T47D (cell line): ENCODE measurements around the gene EPB41L1.

Source experiments
- DNase-seq, 2 experiments: peaks; one replicate each; pipeline versions ENCODE4 v3.0.0 to v3.0.0-alpha.2; 2011 to 2012; ENCODE audit warnings: low read depth in 1 of 2, low spot score in 1 of 2
- JUND ChIP-seq: IDR thresholded peaks from 2 replicates; pipeline ENCODE4 v1.6.1; 2012; ENCODE audit warnings: low read depth
- in situ Hi-C: cut with HindIII; loops from 2 replicates; pipeline ENCODE4 v1.10.0; 2016; ENCODE audit warnings: low sequenced_read_pairs, low pct_unique_long_range_greater_than_20kb

EPB41L1 gene

DNA sequence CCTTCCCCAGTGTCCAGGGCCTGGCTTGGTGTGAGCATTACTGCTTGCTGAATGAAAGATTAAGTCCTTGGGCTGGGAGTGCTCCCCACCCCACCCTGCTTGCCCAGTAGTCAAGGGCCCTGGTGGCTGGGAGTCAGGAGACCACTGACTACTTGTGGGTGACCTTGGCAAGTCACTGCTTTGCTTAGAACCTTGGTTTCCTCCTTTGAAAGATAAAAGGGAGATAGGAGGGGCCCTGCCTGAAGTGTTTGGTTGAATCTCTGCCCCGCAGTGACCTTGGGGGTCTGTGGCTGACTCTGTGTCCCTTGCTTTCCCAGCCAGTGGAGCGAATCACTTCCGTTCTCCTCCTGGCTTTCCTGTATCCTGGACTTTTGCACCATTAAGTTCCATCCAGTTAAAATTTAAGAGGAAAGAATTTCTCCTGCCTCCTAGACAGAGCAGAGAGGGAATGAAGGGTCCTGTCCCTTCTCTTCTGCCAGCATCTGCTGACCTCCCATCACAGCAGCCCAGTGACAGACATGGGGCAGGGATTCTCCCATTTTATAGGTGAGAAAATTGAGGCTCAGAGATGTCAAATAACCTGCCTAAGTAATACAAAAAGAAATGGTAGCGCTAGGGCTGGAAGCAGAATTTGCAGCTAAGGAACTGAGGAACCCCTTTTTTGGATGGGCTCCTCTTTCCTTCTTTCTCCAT lies 3.5 kb upstream of the EPB41L1 start:
- in situ Hi-C loops: no loop called here
- no peak for DNase-seq
- no peak for TF ChIP-seq JUND

DNA sequence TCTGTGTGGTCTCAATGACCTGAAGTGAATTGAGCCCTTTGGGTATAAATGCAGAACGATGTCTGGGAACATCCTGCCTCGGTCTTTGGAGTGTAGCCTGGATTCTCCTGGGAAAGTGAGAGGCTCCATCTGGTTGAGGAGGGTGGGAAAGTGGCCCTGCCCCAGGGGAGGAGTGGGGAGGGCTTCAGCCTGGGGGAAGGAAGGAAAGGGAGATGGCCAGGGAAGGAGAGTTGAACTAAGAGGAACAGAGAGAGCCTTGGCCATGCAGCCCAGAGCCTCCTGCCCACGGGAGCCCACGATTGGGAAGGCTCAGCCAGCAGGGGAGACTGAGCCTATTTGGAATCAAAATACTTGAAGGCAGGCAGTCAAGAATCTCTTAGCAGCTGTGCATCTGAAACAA lies 2.3 kb upstream of the EPB41L1 start:
- no peak for TF ChIP-seq JUND
- in situ Hi-C loops: no loop called here
- DNase-seq: no peak

DNA sequence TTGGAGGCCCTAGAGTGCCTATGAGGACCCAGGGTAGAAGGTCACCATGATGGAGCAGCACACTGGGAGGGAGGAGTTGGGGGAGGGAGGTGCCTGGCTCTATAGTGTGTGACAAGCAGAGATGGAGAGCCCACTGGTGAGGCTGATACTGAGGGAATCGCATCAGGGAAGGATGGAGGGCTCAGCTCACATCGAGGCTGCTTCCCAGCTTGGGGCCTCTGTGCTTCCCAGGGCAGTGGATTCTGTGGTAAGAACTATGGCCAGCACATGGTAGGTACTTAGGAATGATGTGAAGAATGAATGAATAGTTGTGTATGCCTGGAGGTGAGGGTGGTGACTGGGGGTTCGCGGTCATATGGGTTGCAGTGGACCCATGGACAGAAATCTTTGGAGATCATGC lies 1.3 kb upstream of the EPB41L1 start:
- in situ Hi-C loops: no loop called here
- no peak for DNase-seq
- no peak for TF ChIP-seq JUND

DNA sequence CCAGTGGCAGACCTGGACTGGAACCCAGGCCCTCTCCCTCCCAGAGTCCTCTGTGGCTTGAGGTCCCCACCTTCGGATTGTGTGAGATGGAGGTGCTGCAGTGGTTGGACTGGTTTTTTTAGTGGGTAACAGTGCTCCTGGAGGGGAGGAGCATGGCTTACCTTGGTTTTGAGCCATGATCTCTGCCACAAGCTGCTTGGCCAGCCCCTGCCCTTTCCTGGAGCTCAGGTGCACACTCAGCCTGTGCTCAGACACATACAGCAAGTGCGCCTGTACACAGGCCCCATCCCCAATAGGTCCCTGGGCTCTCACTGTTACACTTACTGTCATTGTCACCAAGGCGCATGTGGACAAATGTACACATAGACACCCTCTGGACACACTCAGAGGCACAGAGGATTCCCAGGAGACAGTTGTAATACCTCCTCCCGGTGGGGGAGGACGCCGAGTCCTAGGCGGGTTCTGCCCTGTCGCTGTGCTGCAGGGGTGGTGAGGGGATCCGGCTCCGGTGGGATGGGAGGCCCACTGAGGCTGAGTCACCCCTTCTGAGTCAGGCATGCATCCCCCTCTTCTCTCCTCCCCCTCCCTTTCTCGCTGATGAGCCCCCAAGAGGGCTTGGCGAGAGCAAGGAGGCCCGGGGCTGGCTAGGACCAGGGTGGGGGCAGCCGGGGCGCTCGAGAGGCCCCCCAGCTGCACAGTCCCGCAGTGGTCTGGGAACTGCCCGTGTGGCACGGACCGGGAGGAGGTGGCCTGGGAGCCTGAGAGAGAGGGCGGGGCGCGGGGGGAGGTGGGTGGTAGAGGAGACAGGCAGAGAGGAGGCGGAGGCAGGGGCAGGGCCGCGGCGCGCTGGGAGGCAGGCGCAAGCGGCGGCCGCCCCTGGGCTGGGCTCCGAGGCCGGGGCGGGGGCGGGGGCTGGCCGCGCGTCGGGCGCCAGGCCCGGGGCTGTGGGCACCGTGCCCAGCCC lies 522 bp upstream of the EPB41L1 start:
- DNase-seq: peak; percentile 90 to 92
- in situ Hi-C loops: no loop called here
- no peak for TF ChIP-seq JUND

DNA sequence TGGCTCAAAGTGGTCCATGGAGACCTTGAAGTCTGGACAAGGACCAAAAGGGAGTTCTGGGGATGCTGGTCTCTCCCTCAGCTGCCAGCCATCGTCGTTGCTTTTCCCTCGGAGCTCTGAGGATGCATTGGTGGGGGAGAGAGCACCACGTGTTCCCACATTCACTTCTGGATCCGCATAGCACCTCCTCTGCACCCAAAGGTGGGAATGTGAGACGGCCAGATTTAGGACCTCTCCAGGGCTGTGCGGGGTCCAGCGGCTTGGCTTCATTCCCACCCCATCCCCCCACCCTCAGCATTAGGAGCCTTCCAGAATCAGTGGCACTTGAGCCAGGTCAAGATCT lies 1.1 kb downstream of the EPB41L1 start:
- TF ChIP-seq JUND: no peak
- in situ Hi-C loops: no loop called here
- no peak for DNase-seq

DNA sequence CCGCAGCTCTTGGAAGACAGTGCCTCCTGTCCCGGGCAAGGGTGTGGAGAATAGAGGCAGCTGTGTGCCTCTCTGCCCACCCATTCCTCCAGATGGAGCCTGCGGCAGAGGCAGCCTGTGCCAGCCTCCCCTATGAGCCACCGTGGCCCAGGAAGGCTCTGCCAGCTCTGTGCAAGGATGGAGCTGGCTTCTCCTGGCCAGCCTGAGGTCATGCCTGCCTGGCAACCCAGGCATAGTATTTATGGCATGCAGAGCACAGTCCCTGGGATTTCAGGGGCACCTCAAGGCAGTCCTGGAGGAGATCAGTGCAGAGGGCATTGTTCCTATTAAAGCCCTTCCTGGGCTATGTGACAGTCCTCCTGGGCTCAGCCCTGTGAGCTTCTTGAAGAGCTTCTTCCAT lies 1.5 kb downstream of the EPB41L1 start:
- TF ChIP-seq JUND: no peak
- in situ Hi-C loops: no loop called here
- DNase-seq: no peak

DNA sequence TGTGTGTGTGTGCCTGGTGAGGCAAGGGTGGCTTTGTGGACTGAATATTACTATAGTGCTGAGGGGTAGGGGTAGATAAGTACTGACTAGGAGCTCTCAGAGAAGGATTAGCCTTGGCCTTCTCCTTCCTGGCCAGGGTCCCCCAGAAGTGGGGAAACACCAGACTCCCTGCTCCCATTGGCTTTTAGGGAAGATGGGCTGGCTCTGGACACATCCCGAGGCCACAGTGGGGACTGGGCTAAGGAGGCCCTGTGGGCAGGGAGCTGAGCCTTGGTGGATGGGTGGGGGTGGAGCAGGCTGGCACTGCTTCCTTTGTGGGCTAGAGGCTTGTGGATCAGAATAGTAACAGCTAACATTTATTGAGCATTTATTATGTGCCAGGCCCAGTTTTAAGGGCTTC lies 3.1 kb downstream of the EPB41L1 start:
- no peak for TF ChIP-seq JUND
- DNase-seq: no peak
- in situ Hi-C loops: no loop called here

DNA sequence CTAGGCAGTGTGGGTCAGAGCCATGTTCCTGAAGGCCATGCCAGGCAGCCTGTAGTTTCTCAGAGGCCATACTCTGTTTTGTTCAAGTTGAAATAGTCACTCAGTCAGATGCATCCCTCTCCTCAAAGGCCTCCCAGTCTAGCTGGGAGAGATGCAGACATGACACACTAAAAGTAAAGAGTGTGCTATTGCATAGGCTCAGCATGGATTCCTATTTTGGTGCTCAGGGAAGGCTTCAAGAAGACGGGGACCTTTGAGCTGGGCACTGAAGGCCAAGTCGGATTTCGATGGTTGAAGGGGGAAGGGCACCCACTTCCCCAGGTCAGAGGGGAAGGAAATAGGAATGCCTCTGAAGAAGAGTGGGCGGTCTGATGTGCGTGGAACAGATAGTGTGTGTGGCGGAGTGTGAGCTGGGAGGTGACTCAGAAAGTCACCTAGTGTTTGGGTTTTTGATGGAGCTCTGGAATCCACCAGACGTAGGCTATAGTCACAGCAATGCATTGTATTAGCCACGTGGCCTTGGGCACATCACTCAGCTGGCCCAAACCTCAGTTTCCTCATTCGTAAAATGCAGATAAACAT lies 3.7 kb downstream of the EPB41L1 start:
- TF ChIP-seq JUND: no peak
- in situ Hi-C loops: no loop called here
- DNase-seq: no peak

DNA sequence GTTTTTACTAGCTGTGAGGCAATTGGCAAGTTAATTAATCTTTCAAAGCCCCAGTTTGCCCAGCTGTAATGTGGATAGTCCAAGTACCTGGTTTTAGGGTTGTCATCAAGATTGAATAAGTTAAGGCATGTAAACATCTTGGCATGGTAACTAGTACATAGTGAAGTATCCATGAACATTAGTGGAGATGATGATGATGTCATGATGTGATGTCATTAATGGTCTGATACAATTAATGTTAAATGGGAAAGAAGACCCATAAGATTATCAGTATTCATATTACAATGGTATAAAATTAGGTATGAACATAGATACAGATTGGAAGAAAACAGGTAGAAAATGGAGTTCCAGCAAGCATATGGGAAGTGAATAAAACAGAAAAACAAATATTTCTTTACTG lies 5.3 kb downstream of the EPB41L1 start:
- in situ Hi-C loops: no loop called here
- no peak for DNase-seq
- no peak for TF ChIP-seq JUND

DNA sequence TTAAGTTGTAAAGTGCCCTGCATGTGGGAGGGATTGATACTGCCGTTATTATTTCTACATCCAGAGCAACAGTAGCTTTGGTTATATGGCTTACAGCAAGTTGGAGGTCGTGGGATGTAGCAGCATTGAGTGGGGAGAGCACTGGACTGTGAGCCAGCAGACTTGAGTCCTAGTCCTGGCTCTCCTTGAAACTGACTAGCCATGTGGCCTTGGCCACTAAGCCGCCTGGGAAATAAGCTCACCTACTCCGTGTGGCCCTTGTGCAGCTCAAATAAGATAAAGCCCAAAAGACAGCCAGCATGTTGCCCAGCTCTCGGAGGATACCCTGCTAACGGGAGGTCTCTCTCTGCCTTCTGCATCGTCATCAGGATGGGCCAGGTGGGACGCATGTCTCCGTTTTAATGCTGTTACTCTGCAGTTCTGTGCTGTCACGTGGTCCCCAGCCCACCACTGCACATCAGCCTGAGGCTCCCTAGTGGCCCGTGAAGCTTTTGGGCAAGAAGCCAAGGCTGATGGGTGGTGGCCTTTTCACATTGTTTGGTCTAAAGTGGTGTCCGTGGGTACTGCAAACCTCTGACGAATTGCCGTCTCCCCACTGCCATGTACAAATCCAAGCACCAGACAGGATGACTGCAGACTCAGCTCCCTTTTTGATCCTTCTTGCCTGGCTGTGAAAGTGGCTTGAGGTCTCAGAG lies 7.9 kb downstream of the EPB41L1 start:
- in situ Hi-C loops: no loop called here
- no peak for TF ChIP-seq JUND
- no peak for DNase-seq

DNA sequence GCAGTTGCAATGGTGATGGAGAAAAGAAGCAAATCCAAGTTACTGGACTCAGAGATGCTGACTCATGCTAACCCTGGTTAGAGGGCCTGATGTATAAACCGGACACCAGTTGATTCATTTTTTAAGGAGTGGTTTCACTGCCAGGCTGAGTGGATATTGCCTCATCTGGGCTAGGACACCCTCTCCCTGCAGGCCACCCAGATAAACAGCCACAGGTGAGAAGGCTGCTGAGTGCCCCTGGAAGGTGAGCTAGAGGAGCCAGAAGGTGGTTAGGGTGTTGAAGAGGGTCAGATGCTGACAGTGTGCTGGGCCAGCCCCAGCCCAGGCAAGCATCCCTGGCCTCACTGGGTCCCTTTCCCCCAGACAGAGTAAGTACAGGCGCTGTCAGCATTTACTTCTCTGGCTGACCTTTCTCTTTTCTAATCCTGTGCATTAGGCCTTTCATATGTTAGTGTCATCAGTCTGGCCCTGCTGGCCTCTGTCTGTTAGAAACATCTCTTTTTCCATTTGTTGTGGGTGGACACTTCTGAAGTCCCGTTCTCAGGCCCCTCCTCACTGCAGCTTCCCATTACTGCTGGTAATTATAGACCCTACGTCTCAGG lies 13.5 kb downstream of the EPB41L1 start:
- TF ChIP-seq JUND: no peak
- no peak for DNase-seq
- in situ Hi-C loops: no loop called here

DNA sequence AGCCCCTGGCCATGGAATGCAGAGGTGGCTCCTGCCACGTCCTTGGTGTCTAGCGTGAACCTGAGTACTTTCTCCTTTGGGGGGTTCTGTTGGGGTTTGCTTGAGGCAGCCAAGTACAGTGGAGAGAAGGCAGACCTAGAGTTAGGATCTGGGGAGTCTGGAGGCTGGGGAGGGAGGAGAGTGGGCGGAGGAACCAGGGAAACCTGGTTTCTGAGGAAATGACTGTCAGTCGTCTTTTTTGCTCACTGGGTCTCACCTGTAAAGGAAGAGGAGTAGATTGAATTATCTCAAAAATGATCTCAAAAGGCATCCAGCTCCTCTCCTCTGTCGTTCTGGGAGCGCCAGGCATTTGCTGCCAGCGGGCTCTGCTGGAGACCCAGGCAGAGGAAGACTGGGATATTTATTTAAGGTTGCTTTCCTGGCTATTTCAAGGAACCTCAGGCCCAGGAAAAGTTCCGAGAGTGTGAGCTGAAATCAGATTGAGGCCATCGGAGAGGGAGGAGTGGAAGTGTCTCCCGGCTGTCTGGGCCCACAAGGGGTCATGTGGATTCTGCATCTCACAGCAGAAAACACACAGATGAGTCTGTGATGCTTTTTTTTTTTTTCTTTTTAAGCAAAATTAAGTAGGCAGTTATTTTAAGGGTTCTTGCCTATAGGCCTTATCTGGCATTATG lies 16.1 kb downstream of the EPB41L1 start:
- in situ Hi-C loops: no loop called here
- no peak for DNase-seq
- no peak for TF ChIP-seq JUND
